Vagina (tissue), 2 donors: ENCODE results near the gene HHLA2. TPM values are rescaled to one million over a fixed set of nuclear protein-coding genes. Genes with fewer than 3 reads are reported as not detected.

ENCODE experiments used
- DNase-seq, 2 donors: peaks; one replicate each; pipeline ENCODE4 v3.0.0-alpha.2; 2017; ENCODE audit errors: extremely low spot score in 2 of 2
- H3K27ac ChIP-seq: fragments of 200-600 bp; sonication (generic); one replicate; pipeline ENCODE4 v1.5.1; 2019
- H3K27me3 ChIP-seq: fragments of 200-600 bp; sonication (generic); one replicate; pipeline ENCODE4 v1.5.1; 2019
- H3K36me3 ChIP-seq, 2 donors: fragments of 200-600 bp; sonication (generic); one replicate each; pipeline ENCODE4 v1.5.1; 2017 to 2019
- H3K4me1 ChIP-seq: fragments of 200-600 bp; sonication (generic); one replicate; pipeline ENCODE4 v1.5.1; 2019
- H3K4me3 ChIP-seq, 2 donors: fragments of 200-600 bp; sonication (generic); 1 replicate in 1 of 2; 2 replicates in 1 of 2; pipeline ENCODE4 v1.5.1; 2016 to 2019
- H3K9me3 ChIP-seq: fragments of 200-600 bp; sonication (generic); one replicate; pipeline ENCODE4 v1.5.1; 2019
- CTCF ChIP-seq, 3 experiments: fragments of 450-650 bp in 2 of 3; fragments of 200-600 bp in 1 of 3; sonication (generic) in 1 of 3; IDR thresholded peaks; one replicate each; pipeline ENCODE4 v1.5.1; 2017 to 2019; ENCODE audit warnings: antibody characterized with exemption in 3 of 3, mild to moderate bottlenecking in 2 of 3, moderate library complexity in 2 of 3
- POLR2A ChIP-seq, 2 donors: fragments of 450-650 bp; IDR thresholded peaks; one replicate each; pipeline ENCODE4 v1.6.1; 2017; ENCODE audit warnings: antibody characterized with exemption in 2 of 2, mild to moderate bottlenecking in 2 of 2, moderate library complexity in 2 of 2
- POLR2AphosphoS5 ChIP-seq, 2 donors: sonication (generic); formaldehyde crosslinking; IDR thresholded peaks; one replicate each; pipeline ENCODE4 v1.9.0; 2017; ENCODE audit warnings: antibody characterized with exemption in 2 of 2, mild to moderate bottlenecking in 2 of 2, low read depth in 1 of 2; ENCODE audit not compliant: insufficient read depth in 1 of 2
- intact Hi-C: fragments of 100-400 bp; cut with DNase I; formaldehyde crosslinking; loops from one replicate; pipeline ENCODE4 v1.15.1; 2023
- total RNA-seq: library from RNA; depleted of rRNA; stranded (reverse); fragments of >200 nt; gene quantifications from one replicate; pipeline ENCODE4 v1.2.3, GENCODE V29; 2016

The HHLA2 gene
- total RNA-seq, 1 donor from 2014 or later, result not detected

DNA sequence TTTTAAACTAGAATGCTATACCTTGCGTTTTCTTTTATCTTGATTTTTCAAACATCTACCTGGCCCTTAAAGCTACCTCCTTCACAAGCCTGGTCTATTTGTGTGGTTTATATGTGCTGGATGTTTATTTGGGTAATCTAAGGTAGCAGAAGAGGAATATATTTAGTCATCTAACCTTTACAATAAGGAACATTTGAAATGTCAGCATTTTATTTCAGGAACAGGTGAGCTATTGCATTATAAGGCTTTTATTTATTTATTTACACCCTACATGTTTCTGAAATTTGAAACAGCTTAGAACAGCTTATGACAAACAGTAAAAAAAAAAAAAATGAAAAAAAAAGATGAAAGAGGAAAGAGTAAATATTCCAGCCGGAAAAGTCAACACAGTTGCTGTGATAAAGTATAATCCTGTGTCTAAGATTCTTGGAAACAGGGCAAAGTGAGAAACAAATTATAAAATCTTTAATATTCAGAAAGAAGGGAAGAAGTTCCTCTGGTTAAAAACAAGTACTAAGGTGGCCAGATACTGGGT, 19.5 kb downstream of the HHLA2 start:
- no peaks in the 10 kb centered on the region for H3K36me3 ChIP-seq
- H3K27ac ChIP-seq, result no peak overlapping the region
- no peak for DNase-seq
- intact Hi-C loops, result no loop called here
- no peak for TF ChIP-seq POLR2AphosphoS5 (IDR thresholded peaks at IDR 0.05; ENCODE audit: insufficient read depth in 1 of 2, low read depth in 1 of 2)
- no peak for TF ChIP-seq POLR2A (IDR thresholded peaks at IDR 0.05)
- TF ChIP-seq CTCF (IDR thresholded peaks at IDR 0.05), result no peak
- H3K4me3 ChIP-seq, result no peak overlapping the region
- no peaks in the 10 kb centered on the region for H3K27me3 ChIP-seq
- H3K9me3 ChIP-seq, result no peaks in the 10 kb centered on the region
- H3K4me1 ChIP-seq, result no peaks in the 10 kb centered on the region

DNA sequence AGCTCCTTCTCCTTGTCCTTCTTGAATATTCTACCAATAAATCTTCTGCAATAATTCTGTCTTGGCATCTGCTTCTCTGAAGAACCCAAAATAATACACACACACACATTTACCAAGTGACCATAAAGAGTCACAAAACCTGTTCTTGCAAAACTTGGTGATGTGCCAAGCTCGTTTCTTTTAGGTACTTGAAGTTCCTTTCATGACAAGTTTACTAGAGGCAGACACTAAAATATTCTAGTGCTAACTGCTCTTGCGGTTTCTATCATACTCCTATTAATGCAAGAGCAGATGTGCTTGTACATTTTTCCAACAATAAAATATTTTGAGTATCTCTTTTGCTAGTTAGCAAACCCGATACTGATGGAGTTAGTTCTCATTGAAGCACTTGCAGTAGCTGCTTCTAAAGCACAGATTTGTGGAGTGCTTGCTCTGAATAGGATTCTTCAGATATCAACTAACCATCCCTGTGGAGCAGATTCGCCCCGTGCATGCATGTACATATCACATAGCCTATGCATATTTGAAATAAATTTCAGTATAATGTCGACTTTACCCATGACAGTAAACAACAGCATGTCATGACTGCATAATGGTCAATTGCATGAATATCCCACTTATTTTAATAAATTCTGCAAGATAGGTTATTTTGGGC, 23.2 kb downstream of the HHLA2 start:
- Histone ChIP-seq H3K36me3 (no peaks in the 10 kb centered on the region), H3K27ac (no peak overlapping the region), H3K9me3 (no peaks in the 10 kb centered on the region), H3K4me1 (no peaks in the 10 kb centered on the region), H3K27me3 (no peaks in the 10 kb centered on the region), H3K4me3 (no peak overlapping the region)
- TF ChIP-seq CTCF (IDR thresholded peaks at IDR 0.05) (no peak), POLR2AphosphoS5 (IDR thresholded peaks at IDR 0.05; ENCODE audit: insufficient read depth in 1 of 2, low read depth in 1 of 2) (peak in 1 of 2 donors; percentile 42)
- DNase-seq, result no peak
- intact Hi-C loops, result no loop called here

DNA sequence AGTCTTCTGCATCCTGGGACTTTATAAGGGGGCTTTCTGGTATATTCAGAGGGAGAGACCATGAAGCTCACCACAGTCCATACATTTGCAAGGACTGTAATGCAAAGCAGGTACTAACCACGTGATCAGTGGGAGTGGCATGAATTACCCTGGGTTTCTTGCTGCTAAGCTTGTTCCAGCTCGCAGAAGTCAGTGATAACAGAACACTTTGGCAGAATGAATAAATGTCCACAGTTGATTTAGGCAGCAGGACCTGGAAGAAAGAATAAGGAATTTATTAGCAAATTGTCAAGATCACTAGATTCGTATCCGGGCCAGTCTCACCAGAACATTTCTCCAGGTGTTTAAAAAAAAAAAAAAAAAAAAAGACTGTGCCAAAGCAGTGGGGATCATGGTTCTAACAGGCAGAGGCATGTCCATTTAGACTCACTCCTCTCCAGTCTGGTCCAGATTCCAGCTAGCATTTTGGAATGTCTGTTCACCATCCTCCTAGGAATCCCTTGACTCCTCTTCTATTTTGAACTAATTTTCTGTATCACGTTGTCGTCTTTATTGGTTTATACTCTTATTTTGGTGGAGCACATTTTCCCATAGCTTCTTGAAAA, 24.5 kb downstream of the HHLA2 start:
- H3K4me3 ChIP-seq, result no peak overlapping the region
- H3K27ac ChIP-seq, result no peak overlapping the region
- H3K27me3 ChIP-seq, result no peaks in the 10 kb centered on the region
- no peaks in the 10 kb centered on the region for H3K4me1 ChIP-seq
- no peak for DNase-seq
- intact Hi-C loops, result no loop called here
- no peaks in the 10 kb centered on the region for H3K9me3 ChIP-seq
- no peaks in the 10 kb centered on the region for H3K36me3 ChIP-seq
- TF ChIP-seq CTCF (IDR thresholded peaks at IDR 0.05) (no peak), POLR2A (IDR thresholded peaks at IDR 0.05) (no peak), POLR2AphosphoS5 (IDR thresholded peaks at IDR 0.05; ENCODE audit: insufficient read depth in 1 of 2, low read depth in 1 of 2) (no peak)

GRCh38 chr3:108322352-108322751, 26.0 kb downstream of the HHLA2 start:
- Histone ChIP-seq H3K4me1 (no peaks in the 10 kb centered on the region), H3K27me3 (no peaks in the 10 kb centered on the region), H3K9me3 (no peaks in the 10 kb centered on the region), H3K4me3 (no peak overlapping the region), H3K27ac (no peak overlapping the region), H3K36me3 (no peaks in the 10 kb centered on the region)
- TF ChIP-seq POLR2A (IDR thresholded peaks at IDR 0.05) (no peak), POLR2AphosphoS5 (IDR thresholded peaks at IDR 0.05; ENCODE audit: insufficient read depth in 1 of 2, low read depth in 1 of 2) (no peak), CTCF (IDR thresholded peaks at IDR 0.05) (no peak)
- intact Hi-C loops, result no loop called here
- no peak for DNase-seq

DNA sequence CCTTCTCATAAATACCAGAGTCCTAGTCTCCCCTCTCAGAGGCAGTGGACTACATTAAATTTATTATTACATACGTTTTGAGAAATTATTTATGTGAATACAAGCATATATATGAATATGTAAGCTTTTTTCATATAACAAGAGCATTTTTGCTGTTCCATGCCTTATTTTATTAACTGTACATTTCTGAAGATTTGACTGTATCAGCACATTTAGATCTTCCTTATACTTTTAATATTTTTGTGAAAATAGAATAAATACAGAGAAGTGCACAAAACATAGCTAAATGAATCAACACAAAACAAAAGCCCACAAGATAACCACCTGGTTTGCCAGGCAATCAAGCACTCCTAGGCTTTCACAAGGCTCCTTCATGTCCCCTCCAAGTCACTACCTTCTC, 27.8 kb downstream of the HHLA2 start:
- no peaks in the 10 kb centered on the region for H3K27me3 ChIP-seq
- no peaks in the 10 kb centered on the region for H3K9me3 ChIP-seq
- H3K27ac ChIP-seq, result no peak overlapping the region
- no peak overlapping the region for H3K4me3 ChIP-seq
- no peaks in the 10 kb centered on the region for H3K36me3 ChIP-seq
- TF ChIP-seq POLR2AphosphoS5 (IDR thresholded peaks at IDR 0.05; ENCODE audit: insufficient read depth in 1 of 2, low read depth in 1 of 2) (no peak), POLR2A (IDR thresholded peaks at IDR 0.05) (no peak), CTCF (IDR thresholded peaks at IDR 0.05) (no peak)
- no peak for DNase-seq
- no peaks in the 10 kb centered on the region for H3K4me1 ChIP-seq
- intact Hi-C loops, result no loop called here
